Lower lobe of right lung (tissue), 2 donors: ENCODE results near the gene C1R. TPM values are rescaled to one million over a fixed set of nuclear protein-coding genes. Genes with fewer than 3 reads are reported as not detected.

ENCODE experiments used
- ATAC-seq, 2 donors: fragments of 200-7000 bp; cut with Tn5 transposase; one replicate each; pipeline ENCODE4 v1.9.1; 2020 to 2022; ENCODE audit warnings: mild to moderate bottlenecking in 2 of 2, moderate library complexity in 2 of 2
- DNase-seq: peaks from one replicate; pipeline ENCODE4 v3.0.0-alpha.2; 2020
- H3K27ac ChIP-seq: fragments of 200-600 bp; one replicate; pipeline ENCODE4 v1.8.0; 2022
- H3K27me3 ChIP-seq: fragments of 200-600 bp; one replicate; pipeline ENCODE4 v1.8.0; 2022; ENCODE audit warnings: low read depth
- H3K36me3 ChIP-seq: fragments of 200-600 bp; one replicate; pipeline ENCODE4 v1.8.0; 2022; ENCODE audit warnings: mild to moderate bottlenecking
- H3K4me1 ChIP-seq: fragments of 200-600 bp; one replicate; pipeline ENCODE4 v1.8.0; 2022
- H3K4me3 ChIP-seq: fragments of 200-600 bp; one replicate; pipeline ENCODE4 v1.8.0; 2022; ENCODE audit warnings: mild to moderate bottlenecking
- H3K9me3 ChIP-seq: fragments of 200-600 bp; one replicate; pipeline ENCODE4 v1.8.0; 2022
- CTCF ChIP-seq: fragments of 200-600 bp; IDR thresholded peaks from one replicate; pipeline ENCODE4 v1.8.0; 2022; ENCODE audit warnings: antibody characterized with exemption, mild to moderate bottlenecking
- intact Hi-C: fragments of 100-400 bp; cut with DNase I; formaldehyde crosslinking; loops from one replicate; pipeline ENCODE4 v1.11.0; 2022
- long read RNA-seq: library from polyadenylated mRNA; unstranded; transcript quantifications from one replicate; pipeline ENCODE4 v2.0.0, GENCODE V29; 2021
- total RNA-seq: library from RNA; stranded (reverse); fragmentation: NEBNext Ultra II Directional; extraction: Animal tissue kit (Norgen Biotek cat#: 25700); gene quantifications from one replicate; pipeline ENCODE4 v1.2.1, GENCODE V29; 2021
- donor health status: DM: no; HTN: yes; CAD: no; lungs with severe emphysema.

The C1R gene
- total RNA-seq = 373 TPM
- long read RNA-seq, transcript C1R-215 (11 exons, 2,508 nt) = major isoform, 299 of 508 reads
- long read RNA-seq, transcript C1R-202 (11 exons, 2,347 nt) = minor isoform, 8 of 508 reads
- long read RNA-seq, partial matches to known transcripts = 150 of 508 reads
- long read RNA-seq, other reads (novel, unspliced or antisense) = 47 of 508 reads

GRCh38 chr12:7092229-7092985, at the start of gene C1R:
TSS of gene C1R (minus strand) at chr12:7092445. CDS start at chr12:7092388, 57 bp downstream.
- intact Hi-C loops = no loop called here
- Histone ChIP-seq H3K27ac (peak within 1 kb of the TSS; percentile 78), H3K27me3 (no peaks in the 10 kb centered on the region), H3K4me3 (peak within 1 kb of the TSS; percentile 65), H3K36me3 (peaks cover 25% of the 10 kb centered on the region), H3K4me1 (peaks cover 7% of the 10 kb centered on the region), H3K9me3 (no peaks in the 10 kb centered on the region)
- peak; percentile 94 for TF ChIP-seq CTCF
- DNase-seq = peak; percentile 70
- ATAC-seq = peak; percentile 82 to 86

GRCh38 chr12:7141351-7142005, 49.2 kb upstream of the C1R start:
- Histone ChIP-seq H3K36me3 (peaks cover 18% of the 10 kb centered on the region), H3K4me3 (no peak overlapping the region), H3K27me3 (no peaks in the 10 kb centered on the region), H3K27ac (no peak overlapping the region), H3K4me1 (peaks cover 4% of the 10 kb centered on the region), H3K9me3 (no peaks in the 10 kb centered on the region)
- intact Hi-C loops = no loop called here
- TF ChIP-seq CTCF = no peak
- ATAC-seq = no peak
- no peak for DNase-seq

- no peak overlapping the region for H3K4me3 ChIP-seq
- intact Hi-C loops = no loop called here
- TF ChIP-seq CTCF = no peak
- ATAC-seq = no peak
- no peak for DNase-seq
- H3K27ac ChIP-seq = no peak overlapping the region
- no peaks in the 10 kb centered on the region for H3K27me3 ChIP-seq
- peaks cover 28% of the 10 kb centered on the region for H3K36me3 ChIP-seq
- peaks cover 4% of the 10 kb centered on the region for H3K4me1 ChIP-seq
- no peaks in the 10 kb centered on the region for H3K9me3 ChIP-seq
Observed at GRCh38 chr12:7139200-7139599, 47.0 kb upstream of the C1R start.

- ATAC-seq = peak; percentile 46 to 55
Observed at GRCh38 chr12:7137908-7138307, 45.7 kb upstream of the C1R start.

DNA sequence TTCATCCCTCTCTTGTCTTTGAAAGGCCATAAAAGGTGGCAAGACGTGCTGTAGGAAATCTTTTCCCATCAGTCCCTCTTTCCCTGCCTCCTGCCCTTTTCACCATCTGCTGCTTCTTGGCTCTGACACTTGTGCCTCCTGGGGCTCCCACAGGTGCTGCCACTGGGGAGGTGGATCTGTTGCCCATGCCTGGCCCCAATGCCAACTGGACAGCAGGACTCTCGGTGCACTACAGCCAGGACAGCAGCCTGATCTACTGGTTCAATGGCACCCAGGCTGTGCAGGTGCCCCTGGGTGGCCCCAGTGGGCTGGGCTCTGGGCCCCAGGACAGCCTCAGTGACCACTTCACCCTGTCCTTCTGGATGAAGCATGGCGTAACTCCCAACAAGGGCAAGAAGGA, 44.4 kb upstream of the C1R start:
- Histone ChIP-seq H3K9me3 (no peaks in the 10 kb centered on the region), H3K27ac (no peak overlapping the region), H3K4me3 (no peak overlapping the region), H3K36me3 (peaks cover 31% of the 10 kb centered on the region), H3K27me3 (no peaks in the 10 kb centered on the region), H3K4me1 (peaks cover 4% of the 10 kb centered on the region)
- intact Hi-C loops = no loop called here
- TF ChIP-seq CTCF = no peak
- DNase-seq = no peak
- no peak for ATAC-seq

More at GRCh38 chr12:7137908-7138307, 45.7 kb upstream of the C1R start:
- H3K27ac ChIP-seq = no peak overlapping the region
- peaks cover 4% of the 10 kb centered on the region for H3K4me1 ChIP-seq
- H3K4me3 ChIP-seq = no peak overlapping the region
- no peaks in the 10 kb centered on the region for H3K27me3 ChIP-seq
- intact Hi-C loops = no loop called here
- TF ChIP-seq CTCF = no peak
- peaks cover 31% of the 10 kb centered on the region for H3K36me3 ChIP-seq
- H3K9me3 ChIP-seq = no peaks in the 10 kb centered on the region
- no peak for DNase-seq
